ENCODE measurements around the gene ZNF423. TPM values are rescaled to one million over a fixed set of nuclear protein-coding genes. Genes with fewer than 3 reads are reported as not detected.

The ZNF423 gene
- total RNA-seq, 1 experiment from 2014 or later: 11.1 TPM

GRCh38 chr16:49866595-49867071, 10.7 kb upstream of the ZNF423 start:
- Histone ChIP-seq H3K27ac (ENCODE audit: low read depth, low read length, poor library complexity, severe bottlenecking) (no peak overlapping the region), H3K4me1 (ENCODE audit: insufficient read depth, low read length, poor library complexity, severe bottlenecking) (no peaks in the 10 kb centered on the region), H3K36me3 (ENCODE audit: insufficient read depth, low read length, poor library complexity, severe bottlenecking) (no peaks in the 10 kb centered on the region), H3K4me3 (ENCODE audit: low read depth, low read length, poor library complexity, severe bottlenecking) (no peak overlapping the region), H3K9me3 (ENCODE audit: low read depth, low read length, poor library complexity, severe bottlenecking) (no peaks in the 10 kb centered on the region), H3K27me3 (replicated peaks; ENCODE audit: insufficient read depth, low read depth, low read length, poor library complexity) (no peaks in the 10 kb centered on the region)
- no peak for DNase-seq (ENCODE audit: low spot score)
- TF ChIP-seq EZH2 (IDR thresholded peaks at IDR 0.05; ENCODE audit: borderline replicate concordance, low read depth, low read length, poor library complexity, severe bottlenecking): no peak
- no peak for TF ChIP-seq CTCF (conservative IDR thresholded peaks at IDR 0.05; ENCODE audit: low read depth, low read length)
- CTCF ChIA-PET: interaction anchor here (0.6 kb wide), 1 partner anchor 59 kb away, joined by 4 read pairs; no protein-coding TSS in a partner anchor
- intact Hi-C loops (cut with micrococcal nuclease; ENCODE audit: unreplicated experiment): no loop called here
- no TSS peak for BruUV-seq (replicated peaks)
- POLR2A ChIA-PET (ENCODE audit: low non-redundant PET): no interaction called here

DNA sequence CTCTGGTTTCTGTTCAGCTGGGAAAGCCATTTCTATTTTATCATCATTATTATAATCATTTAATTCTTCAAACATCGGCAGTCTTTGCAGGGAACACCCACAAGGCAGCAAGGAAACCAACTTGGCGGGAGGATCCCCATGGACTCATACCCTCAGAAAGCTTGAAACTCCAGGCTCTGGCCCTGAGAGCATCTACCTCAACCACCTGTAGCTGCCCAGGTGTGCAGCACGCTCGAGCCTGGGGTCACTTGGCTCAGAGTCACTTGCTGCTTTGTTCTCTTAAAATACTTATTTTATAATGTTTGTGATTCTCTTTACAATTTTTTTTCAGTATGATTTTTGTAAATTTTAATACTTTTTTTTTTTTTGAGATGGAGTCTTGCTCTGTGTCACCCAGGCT, 6.8 kb upstream of the ZNF423 start:
- BruUV-seq (replicated peaks): no TSS peak
- POLR2A ChIA-PET (ENCODE audit: low non-redundant PET): no interaction called here
- TF ChIP-seq EZH2 (IDR thresholded peaks at IDR 0.05; ENCODE audit: borderline replicate concordance, low read depth, low read length, poor library complexity, severe bottlenecking) (no peak), CTCF (conservative IDR thresholded peaks at IDR 0.05; ENCODE audit: low read depth, low read length) (no peak)
- no peak overlapping the region for H3K27ac ChIP-seq (ENCODE audit: low read depth, low read length, poor library complexity, severe bottlenecking)
- CTCF ChIA-PET: no interaction called here
- intact Hi-C loops (cut with micrococcal nuclease; ENCODE audit: unreplicated experiment): no loop called here
- DNase-seq (ENCODE audit: low spot score): no peak
- no peaks in the 10 kb centered on the region for H3K36me3 ChIP-seq (ENCODE audit: insufficient read depth, low read length, poor library complexity, severe bottlenecking)
- no peak overlapping the region for H3K4me3 ChIP-seq (ENCODE audit: low read depth, low read length, poor library complexity, severe bottlenecking)
- peaks cover 11% of the 10 kb centered on the region for H3K4me1 ChIP-seq (ENCODE audit: insufficient read depth, low read length, poor library complexity, severe bottlenecking)
- no peaks in the 10 kb centered on the region for H3K9me3 ChIP-seq (ENCODE audit: low read depth, low read length, poor library complexity, severe bottlenecking)
- no peaks in the 10 kb centered on the region for H3K27me3 ChIP-seq (replicated peaks; ENCODE audit: insufficient read depth, low read depth, low read length, poor library complexity)

DNA sequence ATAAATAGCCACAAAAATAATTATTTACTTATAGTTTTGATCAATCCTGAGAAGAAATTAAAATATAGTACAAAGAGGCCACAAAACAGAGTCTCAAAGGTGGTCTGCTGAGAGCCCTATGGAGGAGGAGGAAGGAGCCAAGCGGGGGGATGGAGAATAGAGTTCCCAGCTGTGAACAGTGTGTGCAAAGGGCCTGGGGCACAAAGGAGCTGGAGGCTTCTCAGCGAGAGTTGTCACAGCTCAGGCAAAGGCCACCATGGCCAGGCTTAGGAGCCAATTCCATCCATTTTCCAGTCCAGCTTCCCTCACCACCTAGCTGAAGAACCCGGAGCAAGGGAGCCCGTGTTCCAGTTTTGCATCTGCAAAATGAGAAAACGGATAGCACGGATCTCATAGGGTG, 5.4 kb upstream of the ZNF423 start:
- ChIA-PET POLR2A (ENCODE audit: low non-redundant PET) (no interaction called here), CTCF (no interaction called here)
- Histone ChIP-seq H3K27ac (ENCODE audit: low read depth, low read length, poor library complexity, severe bottlenecking) (no peak overlapping the region), H3K36me3 (ENCODE audit: insufficient read depth, low read length, poor library complexity, severe bottlenecking) (no peaks in the 10 kb centered on the region), H3K4me3 (ENCODE audit: low read depth, low read length, poor library complexity, severe bottlenecking) (no peak overlapping the region), H3K27me3 (replicated peaks; ENCODE audit: insufficient read depth, low read depth, low read length, poor library complexity) (no peaks in the 10 kb centered on the region), H3K9me3 (ENCODE audit: low read depth, low read length, poor library complexity, severe bottlenecking) (no peaks in the 10 kb centered on the region), H3K4me1 (ENCODE audit: insufficient read depth, low read length, poor library complexity, severe bottlenecking) (peaks cover 17% of the 10 kb centered on the region)
- TF ChIP-seq EZH2 (IDR thresholded peaks at IDR 0.05; ENCODE audit: borderline replicate concordance, low read depth, low read length, poor library complexity, severe bottlenecking): no peak
- TF ChIP-seq CTCF (conservative IDR thresholded peaks at IDR 0.05; ENCODE audit: low read depth, low read length): no peak
- no peak for DNase-seq (ENCODE audit: low spot score)
- intact Hi-C loops (cut with micrococcal nuclease; ENCODE audit: unreplicated experiment): no loop called here
- no TSS peak for BruUV-seq (replicated peaks)
